A673 (cell line): ENCODE data around the gene HPS4. TPM values are rescaled to one million over a fixed set of nuclear protein-coding genes. Genes with fewer than 3 reads are reported as not detected.

Experiments used
- BruUV-seq: library from RNA; stranded (reverse); fragments of 400-500 nt; replicated peaks from 2 replicates; lab custom pipeline; 2021; lab: Mats Ljungman, UMichigan
- CTCF ChIA-PET: fragments of 300-600 bp; sonication (Branson Sonifier 250); formaldehyde crosslinking; loops from one replicate; lab custom pipeline; 2022; ENCODE audit warnings: antibody characterized with exemption; lab: Charles Lee
- POLR2A ChIA-PET: fragments of 300-600 bp; sonication (Branson Sonifier 250); formaldehyde crosslinking; loops from one replicate; lab custom pipeline; 2022; ENCODE audit warnings: antibody characterized with exemption; ENCODE audit not compliant: low non-redundant PET; lab: Charles Lee
- DNase-seq: peaks from one replicate; pipeline ENCODE4 v3.0.0-alpha.2; 2015; ENCODE audit warnings: low spot score
- H3K27ac ChIP-seq: fragments of 200-600 bp; sonication (generic); 2 replicates; pipeline ENCODE4 v1.5.1; 2016; ENCODE audit warnings: mixed run types, low read depth, mild to moderate bottlenecking, mixed read lengths, antibody characterized with exemption, low read length; ENCODE audit not compliant: poor library complexity, severe bottlenecking
- H3K27me3 ChIP-seq: fragments of 200-600 bp; sonication (generic); replicated peaks from 2 replicates; pipeline ENCODE4 v1.6.1; 2017; ENCODE audit warnings: mixed run types, low read depth, mild to moderate bottlenecking, mixed read lengths, antibody characterized with exemption, low read length; ENCODE audit not compliant: insufficient read depth, poor library complexity
- H3K36me3 ChIP-seq: fragments of 200-600 bp; sonication (generic); 2 replicates; pipeline ENCODE4 v1.6.1; 2016; ENCODE audit warnings: mixed run types, mild to moderate bottlenecking, mixed read lengths, antibody characterized with exemption, low read length; ENCODE audit not compliant: insufficient read depth, poor library complexity, severe bottlenecking
- H3K4me1 ChIP-seq: fragments of 200-600 bp; sonication (generic); 2 replicates; pipeline ENCODE4 v1.6.1; 2017; ENCODE audit warnings: mixed run types, mild to moderate bottlenecking, mixed read lengths, antibody characterized with exemption, low read length; ENCODE audit not compliant: insufficient read depth, poor library complexity, severe bottlenecking
- H3K4me3 ChIP-seq: fragments of 200-600 bp; sonication (generic); 2 replicates; pipeline ENCODE4 v1.5.1; 2016; ENCODE audit warnings: low read depth, mixed run types, mild to moderate bottlenecking, mixed read lengths, low read length; ENCODE audit not compliant: poor library complexity, severe bottlenecking
- H3K9me3 ChIP-seq: fragments of 200-600 bp; sonication (generic); 2 replicates; pipeline ENCODE4 v1.6.1; 2016; ENCODE audit warnings: mixed run types, low read depth, mild to moderate bottlenecking, mixed read lengths, antibody characterized with exemption, low read length; ENCODE audit not compliant: poor library complexity, severe bottlenecking
- CTCF ChIP-seq: fragments of 300-800, 200-600 bp; sonication (generic); conservative IDR thresholded peaks from 2 replicates; pipeline ENCODE4 v1.5.1; 2017; ENCODE audit warnings: low read depth, mild to moderate bottlenecking, antibody characterized with exemption, low read length, moderate library complexity, mixed read lengths
- EZH2 ChIP-seq: fragments of 200-600 bp; sonication (generic); IDR thresholded peaks from 2 replicates; pipeline ENCODE4 v1.6.1; 2017; ENCODE audit warnings: borderline replicate concordance, low read depth, mild to moderate bottlenecking, mixed read lengths, antibody characterized with exemption, low read length; ENCODE audit not compliant: poor library complexity, severe bottlenecking
- intact Hi-C: fragments of 100-400 bp; cut with micrococcal nuclease; formaldehyde crosslinking; loops from one replicate; pipeline ENCODE4 v1.10.0; 2022; ENCODE audit not compliant: unreplicated experiment
- total RNA-seq: library from RNA; stranded (reverse); gene quantifications from 2 replicates; pipeline ENCODE4 v1.2.3, GENCODE V29; 2021

The HPS4 gene
- total RNA-seq, 1 experiment from 2014 or later: 47.9 TPM

DNA sequence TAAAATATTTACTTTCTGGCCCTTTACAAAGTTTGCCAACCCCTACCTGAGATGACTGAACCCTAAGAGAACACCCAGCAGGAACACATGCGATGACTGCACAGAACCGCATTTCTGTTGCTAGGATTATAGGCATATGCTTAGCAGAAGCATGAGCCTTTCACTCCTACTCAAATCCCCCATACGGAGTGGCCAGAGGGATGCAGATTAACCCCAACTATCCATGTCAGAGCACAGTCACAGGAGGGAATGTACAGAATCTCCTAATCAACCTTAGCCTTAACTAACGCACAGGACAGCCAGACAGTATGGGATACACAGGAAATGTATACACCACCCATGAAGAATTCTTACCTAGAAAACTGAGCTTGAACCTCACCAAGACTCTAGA is 6.2 kb downstream of the HPS4 start:
- Histone ChIP-seq H3K36me3 (peaks cover 50% of the 10 kb centered on the region), H3K4me1 (peaks cover 20% of the 10 kb centered on the region), H3K4me3 (no peak overlapping the region), H3K27me3 (no peaks in the 10 kb centered on the region), H3K9me3 (no peaks in the 10 kb centered on the region), H3K27ac (no peak overlapping the region)
- intact Hi-C loops: no loop called here
- no peak for DNase-seq
- ChIA-PET POLR2A (no interaction called here), CTCF (no interaction called here)
- no TSS peak for BruUV-seq
- no peak for TF ChIP-seq EZH2
- TF ChIP-seq CTCF: no peak

GRCh38 chr22:26476705-26477340 is 6.8 kb downstream of the HPS4 start:
- BruUV-seq: no TSS peak
- DNase-seq: no peak
- Histone ChIP-seq H3K4me3 (no peak overlapping the region), H3K36me3 (peaks cover 55% of the 10 kb centered on the region), H3K27me3 (no peaks in the 10 kb centered on the region), H3K27ac (no peak overlapping the region), H3K9me3 (no peaks in the 10 kb centered on the region), H3K4me1 (peaks cover 15% of the 10 kb centered on the region)
- intact Hi-C loops: no loop called here
- ChIA-PET POLR2A (no interaction called here), CTCF (no interaction called here)
- TF ChIP-seq EZH2: no peak
- no peak for TF ChIP-seq CTCF

DNA sequence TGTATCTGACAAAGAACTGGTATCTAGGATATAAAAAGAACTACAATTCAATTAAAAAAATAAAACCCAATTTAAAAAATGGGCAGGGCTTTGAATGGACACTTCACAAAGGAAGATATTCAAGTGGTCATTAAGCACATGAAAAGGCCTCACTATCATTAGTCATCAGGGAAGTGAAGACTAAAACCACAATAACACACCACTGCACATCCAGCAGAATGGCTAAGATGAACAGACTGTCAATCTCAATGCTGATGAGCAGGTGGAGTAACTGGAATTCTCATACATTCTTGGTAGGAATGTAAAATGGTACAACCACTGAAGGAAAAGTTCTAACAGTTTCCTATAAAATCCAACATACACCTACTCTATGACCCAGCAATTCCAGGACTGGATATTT is 8.9 kb downstream of the HPS4 start:
- Histone ChIP-seq H3K27me3 (no peaks in the 10 kb centered on the region), H3K36me3 (peaks cover 74% of the 10 kb centered on the region), H3K4me1 (no peaks in the 10 kb centered on the region), H3K9me3 (no peaks in the 10 kb centered on the region), H3K27ac (no peak overlapping the region), H3K4me3 (no peak overlapping the region)
- no peak for TF ChIP-seq EZH2
- no peak for TF ChIP-seq CTCF
- CTCF ChIA-PET: no interaction called here
- POLR2A ChIA-PET: no interaction called here
- intact Hi-C loops: no loop called here
- no peak for DNase-seq
- BruUV-seq: no TSS peak
